SJCRH30 (cell line): ENCODE results near the gene OR2C3. TPM values are rescaled to one million over a fixed set of nuclear protein-coding genes. Genes with fewer than 3 reads are reported as not detected.

ENCODE experiments used
- DNase-seq, 2 experiments: peaks; one replicate each; pipeline ENCODE4 v3.0.0-alpha.2; 2015 to 2020
- H3K27ac ChIP-seq: fragments of 250-450 bp; sonication (Bioruptor Pico); 2 replicates; pipeline ENCODE4 v1.5.1; 2020; ENCODE audit warnings: mild to moderate bottlenecking, moderate library complexity
- H3K27me3 ChIP-seq: fragments of 250-450 bp; sonication (Bioruptor Pico); 2 replicates; pipeline ENCODE4 v1.5.1; 2020; ENCODE audit warnings: mild to moderate bottlenecking, moderate library complexity
- H3K36me3 ChIP-seq: fragments of 250-450 bp; sonication (Bioruptor Pico); 2 replicates; pipeline ENCODE4 v1.5.1; 2020; ENCODE audit warnings: mild to moderate bottlenecking, moderate library complexity
- H3K4me1 ChIP-seq: fragments of 250-450 bp; sonication (Bioruptor Pico); 2 replicates; pipeline ENCODE4 v1.5.1; 2020; ENCODE audit warnings: mild to moderate bottlenecking, moderate library complexity
- H3K4me3 ChIP-seq: fragments of 250-450 bp; sonication (Bioruptor Pico); 2 replicates; pipeline ENCODE4 v1.5.1; 2020; ENCODE audit warnings: mild to moderate bottlenecking, moderate library complexity
- H3K9me3 ChIP-seq: fragments of 250-450 bp; sonication (Bioruptor Pico); replicated peaks from 2 replicates; pipeline ENCODE4 v1.5.1; 2020; ENCODE audit warnings: mild to moderate bottlenecking, moderate library complexity
- total RNA-seq: library from RNA; depleted of rRNA; stranded (reverse); fragments of >200 nt; shearing (Covaris generic); gene quantifications from 2 replicates; pipeline ENCODE4 v1.2.3, GENCODE V29; 2014; rRNA removed

OR2C3 gene
- not detected in 2 replicates for total RNA-seq

- Histone ChIP-seq H3K27ac (no peak within 1 kb of the TSS), H3K9me3 (no peaks in the 10 kb centered on the region), H3K36me3 (no peaks in the 10 kb centered on the region), H3K4me3 (no peak within 1 kb of the TSS), H3K27me3 (no peaks in the 10 kb centered on the region), H3K4me1 (no peaks in the 10 kb centered on the region)
- no peak for DNase-seq
Observed at GRCh38 chr1:247536340-247536739, at the start of gene OR2C3. Gene OR2C3, minus strand, starts transcription at chr1:247536440. Its CDS starts 3,929 bp downstream, at chr1:247532511.

GRCh38 chr1:247578946-247579460 lies 42.8 kb upstream of the OR2C3 start:
- no peaks in the 10 kb centered on the region for H3K36me3 ChIP-seq
- no peaks in the 10 kb centered on the region for H3K27me3 ChIP-seq
- no peak overlapping the region for H3K27ac ChIP-seq
- no peak overlapping the region for H3K4me3 ChIP-seq
- no peaks in the 10 kb centered on the region for H3K9me3 ChIP-seq
- no peaks in the 10 kb centered on the region for H3K4me1 ChIP-seq
- DNase-seq: no peak

DNA sequence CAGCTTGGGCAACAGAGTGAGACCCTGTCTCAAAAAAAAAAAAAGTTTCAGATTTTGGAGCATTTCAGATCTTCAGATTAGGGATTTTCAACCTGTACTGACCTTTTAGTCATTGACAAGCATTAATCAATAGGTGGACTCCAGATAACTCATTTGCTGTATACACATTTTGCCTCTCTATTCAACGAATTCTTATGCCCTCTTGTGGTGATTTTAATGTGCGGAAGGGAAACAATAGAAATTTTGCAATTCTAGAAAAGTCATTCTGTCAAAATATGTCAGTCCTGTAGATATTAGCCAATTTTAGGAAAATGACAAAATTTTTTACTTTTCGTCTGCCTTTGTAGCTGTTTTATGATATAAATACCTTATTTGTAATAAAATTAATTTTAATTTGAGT lies 40.3 kb upstream of the OR2C3 start:
- Histone ChIP-seq H3K4me1 (no peaks in the 10 kb centered on the region), H3K4me3 (no peak overlapping the region), H3K27me3 (no peaks in the 10 kb centered on the region), H3K36me3 (no peaks in the 10 kb centered on the region), H3K9me3 (no peaks in the 10 kb centered on the region), H3K27ac (no peak overlapping the region)
- peak in 1 of 2 experiments; percentile 12 for DNase-seq

DNA sequence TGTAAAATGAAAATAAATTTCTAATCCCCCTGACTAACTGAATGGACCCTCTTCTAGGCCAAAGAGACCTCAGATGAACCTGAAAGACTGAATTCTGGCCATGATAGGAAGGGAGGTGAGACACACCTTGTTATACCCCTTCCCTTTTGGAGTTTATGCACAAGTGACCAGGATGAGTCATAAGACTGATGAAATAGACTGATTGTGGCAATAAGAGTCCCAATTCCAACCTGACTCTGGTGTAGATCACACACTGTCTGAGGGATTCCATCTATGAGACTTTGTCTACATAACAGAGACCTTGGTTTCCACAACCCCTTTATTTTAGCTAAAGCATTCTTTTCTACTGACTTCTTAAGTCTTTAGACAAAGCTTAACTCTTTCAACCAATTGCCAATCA lies 38.4 kb upstream of the OR2C3 start:
- Histone ChIP-seq H3K27ac (no peak overlapping the region), H3K4me1 (no peaks in the 10 kb centered on the region), H3K9me3 (no peaks in the 10 kb centered on the region), H3K27me3 (no peaks in the 10 kb centered on the region), H3K4me3 (no peak overlapping the region), H3K36me3 (no peaks in the 10 kb centered on the region)
- no peak for DNase-seq

DNA sequence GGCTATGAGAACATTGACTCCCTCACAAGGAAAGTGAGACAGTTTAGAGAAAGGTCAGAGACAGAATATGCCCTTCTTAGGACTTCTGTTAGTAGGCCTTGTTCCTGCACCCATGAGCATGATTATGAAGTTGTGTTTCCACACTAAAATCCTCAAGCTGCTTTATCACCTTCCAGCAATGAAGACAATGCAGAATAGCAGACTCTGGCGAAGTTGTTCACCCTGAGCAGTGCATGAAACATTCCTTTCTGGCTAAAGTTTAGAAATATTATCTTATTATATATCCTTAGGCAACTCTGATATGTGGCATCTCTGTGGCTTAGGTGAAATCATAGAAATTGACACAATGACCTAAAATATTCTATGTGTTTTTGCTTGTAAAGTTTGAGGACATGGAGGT lies 38.0 kb upstream of the OR2C3 start:
- no peaks in the 10 kb centered on the region for H3K4me1 ChIP-seq
- H3K27me3 ChIP-seq: no peaks in the 10 kb centered on the region
- no peaks in the 10 kb centered on the region for H3K9me3 ChIP-seq
- H3K27ac ChIP-seq: no peak overlapping the region
- no peak overlapping the region for H3K4me3 ChIP-seq
- H3K36me3 ChIP-seq: no peaks in the 10 kb centered on the region
- no peak for DNase-seq

DNA sequence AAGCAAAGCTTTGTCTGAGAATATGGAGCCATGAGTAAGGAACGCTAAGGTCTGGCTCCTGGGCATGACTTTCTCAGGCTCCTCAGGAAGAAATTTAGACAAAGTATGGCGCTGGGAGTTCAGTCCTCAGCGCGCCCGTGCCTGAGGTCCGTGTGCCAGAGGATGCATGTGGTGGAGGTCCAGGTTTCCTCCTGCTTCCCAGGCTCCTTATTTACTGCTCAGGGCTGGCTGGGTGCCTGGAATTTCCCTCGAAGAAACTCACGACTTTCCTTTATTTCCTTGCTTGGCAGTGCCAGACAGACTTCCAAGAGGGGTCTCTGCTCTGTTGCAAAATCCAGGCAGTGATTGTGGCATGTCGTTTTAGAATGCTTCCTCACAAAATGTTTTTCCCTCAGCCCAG lies 26.0 kb upstream of the OR2C3 start:
- Histone ChIP-seq H3K27me3 (no peaks in the 10 kb centered on the region), H3K9me3 (no peaks in the 10 kb centered on the region), H3K36me3 (no peaks in the 10 kb centered on the region), H3K27ac (no peak overlapping the region), H3K4me3 (no peak overlapping the region), H3K4me1 (no peaks in the 10 kb centered on the region)
- no peak for DNase-seq

DNA sequence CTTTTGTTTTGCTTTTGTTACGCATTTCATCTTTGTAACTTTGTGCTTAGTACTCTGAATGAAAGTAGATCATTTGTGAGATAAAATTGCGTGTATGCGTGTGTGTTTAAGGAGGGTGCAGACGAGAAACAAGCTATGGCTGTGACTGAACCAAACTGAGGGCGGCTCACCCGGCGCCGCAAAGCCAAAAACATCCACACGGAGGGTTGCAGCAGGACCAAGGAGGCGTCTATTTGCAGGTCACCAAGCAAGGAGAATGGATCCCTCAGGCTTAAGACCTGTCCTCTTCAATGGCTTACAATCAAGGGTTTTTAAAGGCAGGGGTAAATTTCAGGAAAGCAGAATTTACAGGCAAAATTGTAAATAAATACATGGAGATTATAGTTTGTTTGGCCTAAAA lies 25.5 kb upstream of the OR2C3 start:
- H3K4me3 ChIP-seq: no peak overlapping the region
- no peak for DNase-seq
- no peaks in the 10 kb centered on the region for H3K36me3 ChIP-seq
- no peak overlapping the region for H3K27ac ChIP-seq
- H3K27me3 ChIP-seq: no peaks in the 10 kb centered on the region
- no peaks in the 10 kb centered on the region for H3K4me1 ChIP-seq
- H3K9me3 ChIP-seq: no peaks in the 10 kb centered on the region

- Histone ChIP-seq H3K27me3 (no peaks in the 10 kb centered on the region), H3K36me3 (no peaks in the 10 kb centered on the region), H3K4me3 (no peak overlapping the region), H3K9me3 (no peaks in the 10 kb centered on the region), H3K4me1 (no peaks in the 10 kb centered on the region), H3K27ac (no peak overlapping the region)
- DNase-seq: no peak
Observed at GRCh38 chr1:247557926-247558674, 21.9 kb upstream of the OR2C3 start.

- Histone ChIP-seq H3K27ac (no peak overlapping the region), H3K27me3 (no peaks in the 10 kb centered on the region), H3K4me1 (no peaks in the 10 kb centered on the region)
Observed at GRCh38 chr1:247552231-247552630, 16.0 kb upstream of the OR2C3 start.

GRCh38 chr1:247551721-247552120 lies 15.5 kb upstream of the OR2C3 start:
- DNase-seq: no peak
- Histone ChIP-seq H3K27me3 (no peaks in the 10 kb centered on the region), H3K4me1 (no peaks in the 10 kb centered on the region), H3K4me3 (no peak overlapping the region), H3K36me3 (no peaks in the 10 kb centered on the region), H3K9me3 (no peaks in the 10 kb centered on the region), H3K27ac (no peak overlapping the region)

More at GRCh38 chr1:247552231-247552630, 16.0 kb upstream of the OR2C3 start:
- Histone ChIP-seq H3K9me3 (no peaks in the 10 kb centered on the region), H3K36me3 (no peaks in the 10 kb centered on the region), H3K4me3 (no peak overlapping the region)
- DNase-seq: no peak

DNA sequence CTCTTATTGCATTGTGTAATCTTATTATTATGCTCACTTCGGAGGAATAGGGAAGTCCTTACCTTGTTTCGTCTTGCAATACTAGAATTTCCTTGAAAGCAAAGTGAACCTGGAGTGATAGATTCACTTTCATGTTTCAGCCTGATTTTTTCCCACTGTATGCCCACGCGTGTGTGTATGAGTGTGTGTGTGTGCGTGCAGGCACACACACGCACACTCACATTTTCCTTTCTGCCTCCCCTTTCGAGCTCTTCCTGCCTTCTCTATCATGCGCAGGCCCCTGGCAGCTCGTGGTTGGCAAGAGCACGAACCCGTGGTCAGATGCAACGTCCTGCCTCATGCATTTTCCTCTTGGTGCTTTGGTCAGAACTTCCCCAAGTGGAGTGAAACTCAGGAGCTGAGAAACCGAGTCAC lies 12.5 kb upstream of the OR2C3 start, which contains the start of gene GCSAML:
TSS of gene GCSAML (plus strand) at position 366 of the 414 bp plus-strand sequence. CDS start 58 bp downstream, outside the sequence.
- DNase-seq: no peak
- H3K9me3 ChIP-seq: no peaks in the 10 kb centered on the region
- H3K4me3 ChIP-seq: no peak within 1 kb of the TSS
- no peaks in the 10 kb centered on the region for H3K4me1 ChIP-seq
- no peaks in the 10 kb centered on the region for H3K27me3 ChIP-seq
- no peaks in the 10 kb centered on the region for H3K36me3 ChIP-seq
- no peak within 1 kb of the TSS for H3K27ac ChIP-seq

- Histone ChIP-seq H3K36me3 (no peaks in the 10 kb centered on the region), H3K27ac (no peak overlapping the region), H3K4me1 (no peaks in the 10 kb centered on the region), H3K9me3 (no peaks in the 10 kb centered on the region), H3K4me3 (no peak overlapping the region), H3K27me3 (no peaks in the 10 kb centered on the region)
- no peak for DNase-seq
Observed at GRCh38 chr1:247548092-247548491, 11.9 kb upstream of the OR2C3 start.

- H3K27ac ChIP-seq: no peak overlapping the region
- H3K9me3 ChIP-seq: no peaks in the 10 kb centered on the region
- H3K4me3 ChIP-seq: no peak overlapping the region
- no peaks in the 10 kb centered on the region for H3K4me1 ChIP-seq
- no peaks in the 10 kb centered on the region for H3K27me3 ChIP-seq
- DNase-seq: no peak
- no peaks in the 10 kb centered on the region for H3K36me3 ChIP-seq
Observed at GRCh38 chr1:247542811-247543210, 6.6 kb upstream of the OR2C3 start.

DNA sequence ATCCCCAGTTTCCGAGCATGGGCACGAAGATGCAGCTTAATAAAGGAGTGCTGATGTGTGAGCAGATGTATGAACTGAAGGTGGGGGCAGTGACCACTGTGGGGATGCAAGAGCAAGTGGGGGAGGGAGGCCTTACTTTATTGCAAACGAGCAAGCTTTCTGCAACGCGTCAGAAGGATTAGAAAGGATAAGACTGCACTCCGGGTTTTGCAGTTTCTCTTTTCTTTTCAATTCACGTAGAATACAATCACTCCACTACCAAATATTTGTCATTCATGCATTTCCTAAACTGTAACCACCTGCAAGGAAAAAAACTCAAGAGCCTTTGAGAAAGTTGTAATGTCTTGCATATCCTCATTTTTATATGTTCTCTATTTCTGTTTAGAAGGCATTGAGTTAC lies 4.3 kb upstream of the OR2C3 start:
- no peaks in the 10 kb centered on the region for H3K4me1 ChIP-seq
- no peak for DNase-seq
- H3K4me3 ChIP-seq: no peak overlapping the region
- H3K9me3 ChIP-seq: no peaks in the 10 kb centered on the region
- no peaks in the 10 kb centered on the region for H3K27me3 ChIP-seq
- no peaks in the 10 kb centered on the region for H3K36me3 ChIP-seq
- H3K27ac ChIP-seq: no peak overlapping the region

DNA sequence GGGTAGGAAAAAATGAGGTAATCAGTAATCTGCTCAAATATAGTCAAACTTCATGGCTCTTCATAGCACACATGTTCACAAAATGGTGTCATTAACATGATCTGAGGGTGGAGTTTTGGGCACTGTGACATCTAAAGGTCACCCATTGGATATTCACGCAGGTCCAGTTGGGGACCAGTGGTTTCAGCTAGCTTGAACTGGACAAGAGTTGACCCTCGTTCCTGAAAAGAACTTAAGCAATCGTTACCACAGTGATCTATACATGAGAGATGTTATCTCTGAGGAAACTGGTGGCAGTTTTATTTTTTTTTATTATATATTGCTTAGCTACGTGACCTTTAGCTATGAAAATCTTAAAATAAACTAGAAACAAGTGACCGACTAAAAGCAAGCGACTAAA lies 3.0 kb upstream of the OR2C3 start:
- no peak for DNase-seq
- Histone ChIP-seq H3K4me3 (no peak overlapping the region), H3K27ac (no peak overlapping the region), H3K9me3 (no peaks in the 10 kb centered on the region), H3K4me1 (no peaks in the 10 kb centered on the region), H3K36me3 (no peaks in the 10 kb centered on the region), H3K27me3 (no peaks in the 10 kb centered on the region)

DNA sequence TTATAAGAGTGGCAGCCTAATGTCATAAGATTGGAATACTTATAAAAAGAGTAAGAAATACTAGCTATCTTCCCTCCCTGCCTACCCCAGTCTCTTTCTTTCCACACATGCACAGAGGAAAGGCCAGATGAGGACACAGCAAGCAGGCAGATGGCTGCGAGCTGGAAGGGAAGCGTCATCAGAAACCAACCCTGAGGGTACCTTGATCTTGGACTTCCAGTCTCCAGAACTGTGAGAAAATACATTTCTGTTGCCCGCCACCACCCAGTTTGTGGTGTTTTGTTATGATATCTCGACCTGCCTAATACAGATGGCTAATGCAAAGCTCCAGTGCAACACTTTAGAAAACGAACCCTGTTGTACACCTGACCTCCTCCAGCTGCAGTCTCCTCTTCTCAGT lies 2.3 kb upstream of the OR2C3 start:
- Histone ChIP-seq H3K4me1 (no peaks in the 10 kb centered on the region), H3K4me3 (no peak overlapping the region), H3K27me3 (no peaks in the 10 kb centered on the region), H3K9me3 (no peaks in the 10 kb centered on the region), H3K27ac (no peak overlapping the region), H3K36me3 (no peaks in the 10 kb centered on the region)
- DNase-seq: no peak
